ENCODE data around the gene RPL18A. TPM values are rescaled to one million over a fixed set of nuclear protein-coding genes. Genes with fewer than 3 reads are reported as not detected.
A peak's percentile ranks its signal among the peaks of the same experiment; 100 is the strongest.

RPL18A gene
- 1,000 to 10,000 TPM; 1,464 to 3,671 (median 2,102) TPM for polyA plus RNA-seq
- long read RNA-seq, donor 1: 0 reads
- long read RNA-seq, donor 2, transcript RPL18A-203 (4 exons, 1,084 nt): minor isoform, 5 of 114 reads
- long read RNA-seq, donor 2, transcript RPL18A-207 (2 exons, 907 nt): minor isoform, 8 of 114 reads
- long read RNA-seq, donor 2, transcript RPL18A-201 (5 exons, 665 nt): major isoform, 77 of 114 reads
- long read RNA-seq, donor 2, partial matches to known transcripts: 24 of 114 reads
- long read RNA-seq, donor 2, other reads (novel, unspliced or antisense): 0 of 114 reads
- long read RNA-seq, donor 3, transcript RPL18A-207 (2 exons, 907 nt): minor isoform, 8 of 201 reads
- long read RNA-seq, donor 3, transcript RPL18A-206 (2 exons, 954 nt): minor isoform, 7 of 201 reads
- long read RNA-seq, donor 3, transcript RPL18A-201 (5 exons, 665 nt): major isoform, 107 of 201 reads
- long read RNA-seq, donor 3, transcript RPL18A-203 (4 exons, 1,084 nt): minor isoform, 14 of 201 reads
- long read RNA-seq, donor 3, partial matches to known transcripts: 64 of 201 reads
- long read RNA-seq, donor 3, other reads (novel, unspliced or antisense): 0 of 201 reads
- long read RNA-seq, donor 4, partial matches to known transcripts: 0 of 5 reads
- long read RNA-seq, donor 4, other reads (novel, unspliced or antisense): 0 of 5 reads
- long read RNA-seq, donor 5, transcript RPL18A-201 (5 exons, 665 nt): major isoform, 42 of 61 reads
- long read RNA-seq, donor 5, transcript RPL18A-203 (4 exons, 1,084 nt): minor isoform, 5 of 61 reads
- long read RNA-seq, donor 5, partial matches to known transcripts: 11 of 61 reads
- long read RNA-seq, donor 5, other reads (novel, unspliced or antisense): 0 of 61 reads
- long read RNA-seq, donor 6, transcript RPL18A-207 (2 exons, 907 nt): minor isoform, 9 of 174 reads
- long read RNA-seq, donor 6, transcript RPL18A-203 (4 exons, 1,084 nt): minor isoform, 10 of 174 reads
- long read RNA-seq, donor 6, transcript RPL18A-201 (5 exons, 665 nt): major isoform, 92 of 174 reads
- long read RNA-seq, donor 6, transcript RPL18A-206 (2 exons, 954 nt): minor isoform, 5 of 174 reads
- long read RNA-seq, donor 6, partial matches to known transcripts: 58 of 174 reads
- long read RNA-seq, donor 6, other reads (novel, unspliced or antisense): 0 of 174 reads
- long read RNA-seq, donor 7, transcript RPL18A-203 (4 exons, 1,084 nt): minor isoform, 20 of 256 reads
- long read RNA-seq, donor 7, transcript RPL18A-207 (2 exons, 907 nt): minor isoform, 9 of 256 reads
- long read RNA-seq, donor 7, transcript RPL18A-201 (5 exons, 665 nt): major isoform, 181 of 256 reads
- long read RNA-seq, donor 7, partial matches to known transcripts: 45 of 256 reads
- long read RNA-seq, donor 7, other reads (novel, unspliced or antisense): 0 of 256 reads
- long read RNA-seq, donor 8, transcript RPL18A-201 (5 exons, 665 nt): major isoform, 39 of 44 reads
- long read RNA-seq, donor 8, partial matches to known transcripts: 0 of 44 reads
- long read RNA-seq, donor 8, other reads (novel, unspliced or antisense): 0 of 44 reads
- long read RNA-seq, donor 9, transcript RPL18A-203 (4 exons, 1,084 nt): minor isoform, 5 of 58 reads
- long read RNA-seq, donor 9, transcript RPL18A-207 (2 exons, 907 nt): minor isoform, 7 of 58 reads
- long read RNA-seq, donor 9, transcript RPL18A-201 (5 exons, 665 nt): major isoform, 46 of 58 reads
- long read RNA-seq, donor 9, partial matches to known transcripts: 0 of 58 reads
- long read RNA-seq, donor 9, other reads (novel, unspliced or antisense): 0 of 58 reads
- long read RNA-seq, donor 10, transcript RPL18A-201 (5 exons, 665 nt): major isoform, 161 of 238 reads
- long read RNA-seq, donor 10, transcript RPL18A-203 (4 exons, 1,084 nt): minor isoform, 13 of 238 reads
- long read RNA-seq, donor 10, transcript RPL18A-207 (2 exons, 907 nt): minor isoform, 14 of 238 reads
- long read RNA-seq, donor 10, partial matches to known transcripts: 46 of 238 reads
- long read RNA-seq, donor 10, other reads (novel, unspliced or antisense): 0 of 238 reads

DNA sequence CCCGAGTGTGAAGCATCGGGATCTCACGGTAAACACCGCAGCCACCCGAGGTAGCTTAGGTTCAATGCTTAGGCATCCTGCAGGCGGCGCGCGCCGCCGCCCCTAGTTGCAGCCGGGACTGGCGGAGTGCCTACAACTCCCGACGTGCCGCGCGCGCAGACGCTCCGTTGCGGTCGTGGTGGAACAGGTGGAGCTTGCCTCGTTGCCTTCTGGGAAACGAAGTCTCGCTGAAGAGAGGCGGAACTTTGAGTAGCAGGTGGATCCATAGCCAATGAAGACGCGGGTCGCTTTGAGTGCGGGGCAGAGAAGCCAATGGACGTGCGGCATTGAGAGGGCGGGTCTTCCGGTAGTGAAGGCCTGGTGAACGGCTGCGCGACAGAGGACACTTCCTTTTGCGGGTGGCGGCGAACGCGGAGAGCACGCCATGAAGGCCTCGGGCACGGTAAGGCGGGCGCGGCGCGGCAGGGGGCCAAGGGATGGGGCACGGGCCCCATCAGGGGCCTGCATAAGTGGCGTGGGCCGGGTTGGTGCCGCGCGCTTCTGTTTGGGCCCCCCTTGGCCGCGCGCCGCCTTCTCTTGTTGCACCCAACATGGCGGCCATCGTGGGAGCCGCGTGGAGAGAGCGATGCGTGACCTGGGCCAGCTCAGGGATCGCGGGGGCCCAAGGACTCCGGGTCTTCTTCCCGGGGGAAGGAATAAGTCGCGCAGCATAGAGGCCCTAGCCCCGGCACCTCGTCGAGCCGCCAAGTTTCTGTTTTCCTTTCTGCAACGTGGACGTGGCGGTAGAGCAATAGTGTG, at the start of gene RPL18A:
Gene RPL18A, plus strand, starts transcription at position 378 of the 798 bp plus-strand sequence. Its CDS starts 47 bp downstream, at position 425.
- peak; percentile 99 to 100 for DNase-seq
- Histone ChIP-seq H3K27me3 (ENCODE audit: control insufficient read depth in 3 of 3, insufficient read depth in 3 of 3, low read length in 3 of 3) (no peaks in the 10 kb centered on the region), H3K36me3 (ENCODE audit: control insufficient read depth in 3 of 3, insufficient read depth in 2 of 3, low read depth in 1 of 3, low read length in 3 of 3) (peaks cover 11 to 41% (median 24%) of the 10 kb centered on the region in 3 donors), H3K27ac (ENCODE audit: low read depth in 1 of 3, low read length in 2 of 3) (peak within 1 kb of the TSS; percentile 6 to 82 (median 23)), H3K4me3 (ENCODE audit: low read depth in 1 of 3, low read length in 3 of 3) (peak within 1 kb of the TSS; percentile 78 to 96 (median 87)), H3K4me1 (ENCODE audit: control insufficient read depth in 3 of 3, insufficient read depth in 2 of 3, low read depth in 1 of 3, low read length in 2 of 3) (peaks cover 0 to 7% (median 1%) of the 10 kb centered on the region in 3 donors), H3K9me3 (ENCODE audit: control insufficient read depth in 2 of 2, insufficient read depth in 1 of 2, low read depth in 1 of 2, low read length in 1 of 2) (no peaks in the 10 kb centered on the region)
- WGBS, 3 donors: 0 to 1% (median 0%) methylated on average over 70 to 80 of the region's 80 CpGs
- FAIRE-seq: peak; percentile 53

DNA sequence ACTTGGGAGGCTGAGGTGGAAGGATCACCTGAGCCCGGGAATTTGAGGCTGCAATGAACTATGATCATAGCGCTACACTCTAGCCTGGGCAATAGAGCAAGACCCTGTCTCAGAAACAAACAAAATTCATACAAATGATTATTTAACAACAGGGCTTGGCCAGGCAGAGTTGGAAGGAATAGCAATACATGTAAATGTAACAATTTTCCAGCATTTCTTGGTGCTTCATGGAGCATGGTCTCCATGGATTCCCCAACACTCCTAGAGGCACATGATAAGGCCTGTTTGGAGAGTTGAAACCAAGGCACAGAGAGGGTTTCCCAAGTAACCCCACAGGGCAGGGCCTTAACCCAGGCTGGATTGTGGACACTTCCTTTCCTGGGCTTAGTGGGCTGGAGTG, 48.6 kb upstream of the RPL18A start:
- H3K27ac ChIP-seq (ENCODE audit: low read depth in 1 of 3, low read length in 2 of 3): no peak overlapping the region
- H3K27me3 ChIP-seq (ENCODE audit: control insufficient read depth in 3 of 3, insufficient read depth in 3 of 3, low read length in 3 of 3): no peaks in the 10 kb centered on the region
- H3K4me1 ChIP-seq (ENCODE audit: control insufficient read depth in 3 of 3, insufficient read depth in 2 of 3, low read depth in 1 of 3, low read length in 2 of 3): no peaks in the 10 kb centered on the region
- no peak overlapping the region for H3K4me3 ChIP-seq (ENCODE audit: low read depth in 1 of 3, low read length in 3 of 3)
- peaks cover 0 to 86% (median 9%) of the 10 kb centered on the region in 3 donors for H3K36me3 ChIP-seq (ENCODE audit: control insufficient read depth in 3 of 3, insufficient read depth in 2 of 3, low read depth in 1 of 3, low read length in 3 of 3)
- FAIRE-seq (no peak), DNase-seq (no peak)
- 93 to 98% (median 96%) methylated on average over 2 of the region's 2 CpGs for WGBS, 3 donors
- H3K9me3 ChIP-seq (ENCODE audit: control insufficient read depth in 2 of 2, insufficient read depth in 1 of 2, low read depth in 1 of 2, low read length in 1 of 2): peaks cover 0 to 4% of the 10 kb centered on the region in 2 donors

DNA sequence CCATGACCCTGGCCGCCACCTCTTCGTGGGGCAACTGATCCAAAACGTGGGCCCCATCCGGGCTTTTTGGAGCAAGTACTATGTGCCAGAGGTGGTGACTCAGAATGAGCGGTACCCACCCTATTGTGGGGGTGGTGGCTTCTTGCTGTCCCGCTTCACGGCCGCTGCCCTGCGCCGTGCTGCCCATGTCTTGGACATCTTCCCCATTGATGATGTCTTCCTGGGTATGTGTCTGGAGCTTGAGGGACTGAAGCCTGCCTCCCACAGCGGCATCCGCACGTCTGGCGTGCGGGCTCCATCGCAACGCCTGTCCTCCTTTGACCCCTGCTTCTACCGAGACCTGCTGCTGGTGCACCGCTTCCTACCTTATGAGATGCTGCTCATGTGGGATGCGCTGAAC, 48.0 kb upstream of the RPL18A start:
- no peak for FAIRE-seq
- Histone ChIP-seq H3K4me1 (ENCODE audit: control insufficient read depth in 3 of 3, insufficient read depth in 2 of 3, low read depth in 1 of 3, low read length in 2 of 3) (no peaks in the 10 kb centered on the region), H3K36me3 (ENCODE audit: control insufficient read depth in 3 of 3, insufficient read depth in 2 of 3, low read depth in 1 of 3, low read length in 3 of 3) (peaks cover 0 to 82% (median 9%) of the 10 kb centered on the region in 3 donors), H3K9me3 (ENCODE audit: control insufficient read depth in 2 of 2, insufficient read depth in 1 of 2, low read depth in 1 of 2, low read length in 1 of 2) (peaks cover 0 to 4% of the 10 kb centered on the region in 2 donors), H3K27ac (ENCODE audit: low read depth in 1 of 3, low read length in 2 of 3) (no peak overlapping the region), H3K27me3 (ENCODE audit: control insufficient read depth in 3 of 3, insufficient read depth in 3 of 3, low read length in 3 of 3) (no peaks in the 10 kb centered on the region), H3K4me3 (ENCODE audit: low read depth in 1 of 3, low read length in 3 of 3) (no peak overlapping the region)
- 83 to 91% (median 91%) methylated on average over 18 to 20 of the region's 20 CpGs for WGBS, 3 donors
- DNase-seq: no peak

DNA sequence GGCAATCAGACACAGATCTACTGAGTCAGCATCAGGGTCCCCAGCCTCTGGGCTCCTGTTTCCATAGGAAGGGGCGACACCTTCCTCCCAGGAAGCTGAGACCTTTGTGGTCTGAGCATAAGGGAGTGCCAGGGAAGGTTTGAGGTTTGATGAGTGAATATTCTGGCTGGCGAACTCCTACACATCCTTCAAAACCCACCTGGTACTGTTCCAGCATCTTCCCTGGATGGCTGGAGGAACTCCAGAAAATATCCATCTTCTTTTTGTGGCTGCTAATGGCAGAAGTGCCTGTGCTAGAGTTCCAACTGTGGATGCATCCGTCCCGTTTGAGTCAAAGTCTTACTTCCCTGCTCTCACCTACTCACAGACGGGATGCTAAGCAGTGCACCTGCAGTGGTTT, 47.6 kb upstream of the RPL18A start:
- H3K36me3 ChIP-seq (ENCODE audit: control insufficient read depth in 3 of 3, insufficient read depth in 2 of 3, low read depth in 1 of 3, low read length in 3 of 3): peaks cover 0 to 82% (median 9%) of the 10 kb centered on the region in 3 donors
- DNase-seq: no peak

DNA sequence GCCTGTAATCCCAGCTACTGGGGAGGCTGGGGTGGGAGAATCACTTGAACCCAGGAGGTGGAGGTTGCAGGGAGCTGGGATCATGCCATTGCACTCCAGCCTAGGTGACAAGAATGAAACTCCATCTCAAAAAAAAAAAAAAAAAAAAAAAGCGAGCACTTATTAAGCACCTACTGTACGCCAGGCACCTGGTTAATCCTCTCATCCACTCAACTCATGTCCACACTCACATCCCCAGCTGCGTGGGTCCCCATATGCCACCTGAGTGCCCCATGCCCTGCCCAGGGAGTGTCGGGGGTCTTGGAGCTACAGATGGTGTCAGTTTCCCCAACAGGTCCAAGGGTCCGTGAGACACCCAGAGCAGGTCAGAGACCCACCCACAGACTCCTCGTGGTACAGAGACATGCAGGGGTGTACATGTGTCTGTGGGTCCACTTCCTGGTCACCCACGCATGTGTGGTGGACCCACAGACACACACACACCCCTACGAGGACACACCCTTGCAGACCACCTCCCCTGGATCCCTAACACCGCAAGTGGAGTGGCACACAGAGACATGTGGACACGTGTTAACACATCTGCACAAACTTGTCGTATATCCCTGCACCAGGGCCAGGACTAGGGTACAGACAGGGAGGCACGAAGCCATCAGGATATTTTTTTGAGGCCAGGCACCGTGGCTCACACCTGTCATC, 41.9 kb upstream of the RPL18A start:
- Histone ChIP-seq H3K4me1 (ENCODE audit: control insufficient read depth in 3 of 3, insufficient read depth in 2 of 3, low read depth in 1 of 3, low read length in 2 of 3) (no peaks in the 10 kb centered on the region), H3K4me3 (ENCODE audit: low read depth in 1 of 3, low read length in 3 of 3) (no peak overlapping the region), H3K27ac (ENCODE audit: low read depth in 1 of 3, low read length in 2 of 3) (no peak overlapping the region), H3K27me3 (ENCODE audit: control insufficient read depth in 3 of 3, insufficient read depth in 3 of 3, low read length in 3 of 3) (peaks cover 0 to 2% (median 0%) of the 10 kb centered on the region in 3 donors), H3K9me3 (ENCODE audit: control insufficient read depth in 2 of 2, insufficient read depth in 1 of 2, low read depth in 1 of 2, low read length in 1 of 2) (no peaks in the 10 kb centered on the region), H3K36me3 (ENCODE audit: control insufficient read depth in 3 of 3, insufficient read depth in 2 of 3, low read depth in 1 of 3, low read length in 3 of 3) (peaks cover 0 to 26% (median 0%) of the 10 kb centered on the region in 3 donors)
- FAIRE-seq: no peak
- DNase-seq: peak in 1 of 2 donors; percentile 32
- 30 to 76% (median 46%) methylated on average over 12 to 13 of the region's 13 CpGs for WGBS, 3 donors

More for the DNA sequence above, 47.6 kb upstream of the RPL18A start:
- no peak overlapping the region for H3K4me3 ChIP-seq (ENCODE audit: low read depth in 1 of 3, low read length in 3 of 3)
- peaks cover 0 to 4% of the 10 kb centered on the region in 2 donors for H3K9me3 ChIP-seq (ENCODE audit: control insufficient read depth in 2 of 2, insufficient read depth in 1 of 2, low read depth in 1 of 2, low read length in 1 of 2)
- no peaks in the 10 kb centered on the region for H3K4me1 ChIP-seq (ENCODE audit: control insufficient read depth in 3 of 3, insufficient read depth in 2 of 3, low read depth in 1 of 3, low read length in 2 of 3)
- H3K27me3 ChIP-seq (ENCODE audit: control insufficient read depth in 3 of 3, insufficient read depth in 3 of 3, low read length in 3 of 3): no peaks in the 10 kb centered on the region
- no peak overlapping the region for H3K27ac ChIP-seq (ENCODE audit: low read depth in 1 of 3, low read length in 2 of 3)
- FAIRE-seq: no peak
- WGBS, 3 donors: 76 to 83% (median 80%) methylated on average over 5 of the region's 5 CpGs

DNA sequence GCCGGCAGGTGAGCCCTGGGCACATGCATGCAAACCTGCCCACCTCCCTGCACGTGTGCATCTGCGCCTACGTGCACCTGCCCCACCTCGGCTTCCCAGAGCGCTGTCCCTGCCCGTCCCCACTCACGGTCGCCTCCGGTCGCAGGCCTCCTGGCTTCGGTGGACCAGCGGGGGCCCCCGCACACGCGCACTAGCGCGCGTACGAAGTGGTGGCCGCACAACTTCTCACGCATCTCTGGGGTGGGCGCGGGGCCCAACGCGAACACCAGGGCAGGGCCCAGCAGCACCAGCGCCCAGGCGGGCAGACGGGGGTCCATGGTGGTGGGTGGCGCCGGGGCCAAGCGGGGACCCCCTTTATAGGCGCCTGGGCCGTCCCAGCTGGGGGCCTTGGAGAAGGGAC, 38.5 kb upstream of the RPL18A start, which contains the start of gene INSL3:
Gene INSL3, minus strand, starts transcription at position 330 of the 400 bp plus-strand sequence. Its CDS starts 13 bp downstream, at position 317.
- Histone ChIP-seq H3K36me3 (ENCODE audit: control insufficient read depth in 3 of 3, insufficient read depth in 2 of 3, low read depth in 1 of 3, low read length in 3 of 3) (peaks cover 0 to 4% (median 0%) of the 10 kb centered on the region in 3 donors), H3K27me3 (ENCODE audit: control insufficient read depth in 3 of 3, insufficient read depth in 3 of 3, low read length in 3 of 3) (peaks cover 0 to 5% (median 0%) of the 10 kb centered on the region in 3 donors), H3K4me3 (ENCODE audit: low read depth in 1 of 3, low read length in 3 of 3) (no peak within 1 kb of the TSS), H3K9me3 (ENCODE audit: control insufficient read depth in 2 of 2, insufficient read depth in 1 of 2, low read depth in 1 of 2, low read length in 1 of 2) (no peaks in the 10 kb centered on the region), H3K27ac (ENCODE audit: low read depth in 1 of 3, low read length in 2 of 3) (no peak within 1 kb of the TSS), H3K4me1 (ENCODE audit: control insufficient read depth in 3 of 3, insufficient read depth in 2 of 3, low read depth in 1 of 3, low read length in 2 of 3) (no peaks in the 10 kb centered on the region)
- FAIRE-seq: no peak
- WGBS, 3 donors: 55 to 70% (median 65%) methylated on average over 34 of the region's 34 CpGs
- DNase-seq: no peak
